ENCODE data around the gene ANKFY1. TPM values are rescaled to one million over a fixed set of nuclear protein-coding genes. Genes with fewer than 3 reads are reported as not detected.
"Not testable (repeated sequence)": the region's sequence is repeated elsewhere in the genome, so short reads cannot be mapped to it uniquely, and the experiment has no call there.

The ANKFY1 gene
- total RNA-seq, 1 experiment from 2014 or later = 15.3 TPM

GRCh38 chr17:4215882-4216570 lies 47.8 kb downstream of the ANKFY1 start:
- no peak for DNase-seq (ENCODE audit: low read depth)

GRCh38 chr17:4214157-4214556 lies 49.6 kb downstream of the ANKFY1 start:
- no peak for DNase-seq (ENCODE audit: low read depth)

- DNase-seq (ENCODE audit: low read depth) = no peak
Measured at GRCh38 chr17:4209611-4210010, 54.2 kb downstream of the ANKFY1 start.

- no peak for DNase-seq (ENCODE audit: low read depth)
Measured at GRCh38 chr17:4208238-4208637, 55.5 kb downstream of the ANKFY1 start.

GRCh38 chr17:4206962-4207361 lies 56.8 kb downstream of the ANKFY1 start:
- peak; percentile 36 for DNase-seq (ENCODE audit: low read depth)

DNA sequence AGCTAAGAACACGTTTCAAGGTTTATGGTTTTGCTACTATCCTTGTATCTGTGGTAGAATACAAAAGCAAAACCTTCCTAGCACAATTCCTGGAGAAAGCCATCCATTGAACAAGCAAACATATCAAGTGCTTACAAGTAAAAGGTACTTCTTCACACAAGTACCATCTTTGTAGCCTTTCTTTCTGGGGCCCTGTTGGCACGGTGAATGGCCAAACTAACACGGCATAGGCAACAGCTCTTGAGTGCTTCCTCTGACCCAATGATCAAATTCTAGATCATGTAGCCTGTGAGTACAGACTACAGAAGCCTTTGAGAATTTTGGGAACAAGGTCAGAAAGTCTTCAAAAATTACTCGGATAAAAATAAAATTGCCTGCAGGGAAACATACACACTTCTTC lies 57.9 kb downstream of the ANKFY1 start:
- no peak for DNase-seq (ENCODE audit: low read depth)

- no peak for DNase-seq (ENCODE audit: low read depth)
Measured at GRCh38 chr17:4204710-4205173, 59.0 kb downstream of the ANKFY1 start.

DNA sequence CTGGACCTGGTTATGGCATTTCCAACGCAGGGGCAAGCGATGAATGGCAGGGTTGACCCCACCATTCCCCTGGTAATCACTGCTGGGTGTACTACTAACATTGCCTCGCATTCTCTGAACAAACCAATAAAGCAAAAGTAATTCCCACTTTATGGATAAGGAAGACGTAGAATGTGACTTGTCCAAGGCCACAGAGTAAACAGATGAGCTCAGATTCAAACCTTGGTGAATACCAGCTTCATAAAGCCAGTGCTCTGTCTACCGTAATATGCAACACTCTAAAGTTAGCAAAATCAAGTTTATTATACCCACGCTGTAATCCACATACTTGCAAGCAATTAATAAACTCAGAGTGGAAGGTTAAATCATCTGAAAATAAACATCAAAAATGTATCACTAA lies 59.6 kb downstream of the ANKFY1 start:
- no peak for DNase-seq (ENCODE audit: low read depth)

DNA sequence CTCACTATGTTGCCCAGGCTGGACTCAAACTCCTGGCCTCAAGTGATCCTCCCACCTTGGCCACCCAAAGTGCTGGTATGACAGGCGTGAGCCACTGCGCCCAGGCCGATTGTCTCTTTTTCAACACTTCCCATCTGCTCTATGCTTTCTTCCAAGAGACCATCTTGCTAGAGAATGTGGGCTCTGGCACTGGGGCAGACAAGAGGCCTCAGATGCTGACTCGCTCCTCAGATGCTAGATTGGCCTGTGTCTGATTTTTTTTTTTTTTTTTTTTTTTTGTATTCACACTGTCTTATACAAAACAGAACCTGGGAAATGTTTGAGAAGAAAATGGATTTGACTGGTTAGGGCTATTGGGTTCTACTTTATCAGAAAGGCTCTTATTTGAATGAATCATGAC lies 62.6 kb downstream of the ANKFY1 start:
- DNase-seq (ENCODE audit: low read depth) = no peak

DNA sequence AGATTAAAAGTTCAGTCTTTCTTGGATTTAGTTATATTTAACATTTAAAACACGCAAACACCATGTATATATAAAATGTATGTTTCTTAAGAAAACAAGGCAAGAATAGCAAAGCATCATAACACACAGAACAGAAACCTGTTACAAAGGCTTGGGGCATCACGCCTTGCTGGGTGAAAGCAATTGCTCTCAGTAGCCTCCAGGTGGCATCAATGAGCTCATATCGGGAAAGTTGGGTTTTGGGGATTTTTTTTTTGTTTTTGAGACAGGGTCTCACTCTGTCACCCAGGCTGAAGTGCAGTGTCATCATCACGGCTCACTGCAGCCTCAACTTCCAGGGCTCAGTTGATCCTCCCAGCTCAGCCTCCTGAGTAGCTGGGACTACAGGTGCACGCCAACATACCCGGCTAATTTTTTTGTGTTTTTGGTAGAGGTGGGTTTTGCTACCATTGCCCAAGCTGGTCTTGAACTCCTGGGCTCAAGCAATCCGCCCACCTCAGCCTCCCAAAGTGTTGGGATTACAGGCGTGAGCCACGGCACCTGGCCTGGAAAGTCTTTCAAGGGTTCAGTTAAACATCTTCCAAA lies 63.9 kb downstream of the ANKFY1 start:
- DNase-seq (ENCODE audit: low read depth) = peak; percentile 24

GRCh38 chr17:4198995-4199394 lies 64.8 kb downstream of the ANKFY1 start:
- no peak for DNase-seq (ENCODE audit: low read depth)

DNA sequence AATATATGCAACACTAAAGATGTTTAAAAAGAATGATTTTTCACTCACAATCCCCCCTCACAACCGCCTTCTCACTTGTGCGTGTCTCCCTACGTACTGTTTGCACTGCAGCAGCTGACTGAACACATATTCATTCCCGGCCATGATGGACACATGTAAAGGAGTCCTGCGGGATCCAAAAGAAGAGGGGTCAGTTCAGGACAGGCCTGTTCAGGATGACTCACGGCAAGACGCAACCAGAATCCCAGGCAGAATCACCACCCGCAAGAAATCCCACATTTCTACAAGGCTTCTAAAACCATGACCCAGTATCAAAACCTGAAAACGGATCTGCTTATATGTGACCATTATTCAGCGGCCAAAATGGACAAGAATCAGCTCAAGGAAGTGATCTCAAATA lies 68.5 kb downstream of the ANKFY1 start:
- peak; percentile 42 for DNase-seq (ENCODE audit: low read depth)

DNA sequence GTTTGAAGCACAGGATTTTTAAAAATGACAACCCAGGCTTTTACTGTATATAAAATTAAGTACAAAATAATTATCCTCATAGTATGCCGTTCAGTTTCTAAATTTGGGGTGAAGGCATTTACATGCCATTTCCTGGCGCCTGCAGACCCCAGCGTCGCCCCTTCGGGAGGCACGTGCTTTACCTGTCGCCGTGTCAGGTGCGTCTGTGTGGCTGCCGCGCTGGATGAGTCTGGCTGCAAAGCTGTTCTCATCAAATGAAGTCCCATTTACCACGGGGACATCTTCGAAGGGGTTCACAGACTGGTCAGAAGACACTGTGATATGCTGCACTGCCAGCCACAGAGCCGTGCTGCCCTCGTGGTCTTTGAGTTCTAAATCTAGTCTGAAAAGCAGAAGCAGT lies 69.0 kb downstream of the ANKFY1 start:
- no peak for DNase-seq (ENCODE audit: low read depth)

GRCh38 chr17:4190791-4191190 lies 73.0 kb downstream of the ANKFY1 start:
- not testable (repeated sequence) for DNase-seq (ENCODE audit: low read depth)

DNA sequence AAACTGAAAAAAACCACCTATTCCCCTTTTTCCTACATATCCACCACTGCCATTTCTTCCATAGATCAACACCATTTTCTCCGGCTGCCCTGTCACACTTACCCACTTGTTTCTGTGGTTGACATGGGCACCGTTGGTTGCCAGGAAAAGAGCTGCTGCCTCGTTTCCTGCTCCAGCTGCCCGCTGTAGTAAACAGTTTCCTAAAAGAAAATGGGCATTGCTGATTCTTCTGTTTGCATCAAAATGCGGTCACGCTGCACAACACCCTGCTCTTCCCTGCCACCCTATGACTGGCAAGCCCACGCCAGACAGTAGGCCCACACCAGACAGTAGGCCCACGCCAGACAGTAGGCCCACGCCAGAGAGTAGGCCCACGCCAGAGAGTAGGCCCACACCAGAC lies 74.5 kb downstream of the ANKFY1 start:
- no peak for DNase-seq (ENCODE audit: low read depth)

DNA sequence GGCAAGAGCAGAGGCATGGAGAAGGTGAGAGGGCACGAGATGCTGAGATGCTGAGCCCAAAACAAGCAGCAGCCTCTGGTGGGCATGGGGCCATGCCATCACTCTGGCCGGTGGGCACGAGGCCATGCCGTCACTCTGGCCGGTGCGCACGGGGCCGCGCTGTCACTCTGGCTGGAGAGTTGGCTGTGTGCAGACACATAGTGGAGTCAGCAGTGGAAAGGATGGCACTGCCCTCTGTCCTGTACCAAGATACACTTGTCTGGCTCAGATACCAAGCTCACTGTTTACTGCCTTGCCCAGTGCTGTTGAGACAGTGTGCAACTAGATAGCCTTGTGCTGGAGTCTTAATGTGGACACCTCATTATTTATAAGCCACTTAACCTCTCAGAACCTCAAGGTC lies 75.7 kb downstream of the ANKFY1 start:
- DNase-seq (ENCODE audit: low read depth) = no peak

DNA sequence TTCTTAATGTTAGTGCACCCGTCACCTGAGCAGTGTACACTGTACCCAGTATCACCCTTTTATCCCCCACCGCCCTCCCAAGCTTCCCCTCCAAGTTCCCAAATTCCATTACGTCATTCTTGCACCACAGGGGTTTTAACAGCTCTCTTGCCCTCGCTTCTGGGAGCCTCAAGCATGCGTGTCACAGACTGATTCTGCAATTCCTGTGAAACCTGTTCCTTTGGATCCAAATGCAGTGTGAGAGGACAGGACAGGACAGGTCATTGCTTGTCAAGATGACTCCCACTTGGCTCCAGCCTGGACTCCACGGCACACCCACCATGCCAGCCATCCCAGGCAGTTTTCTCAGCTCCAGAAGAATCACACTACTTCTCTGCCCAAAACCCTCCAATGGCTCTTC lies 76.7 kb downstream of the ANKFY1 start:
- no peak for DNase-seq (ENCODE audit: low read depth)

DNA sequence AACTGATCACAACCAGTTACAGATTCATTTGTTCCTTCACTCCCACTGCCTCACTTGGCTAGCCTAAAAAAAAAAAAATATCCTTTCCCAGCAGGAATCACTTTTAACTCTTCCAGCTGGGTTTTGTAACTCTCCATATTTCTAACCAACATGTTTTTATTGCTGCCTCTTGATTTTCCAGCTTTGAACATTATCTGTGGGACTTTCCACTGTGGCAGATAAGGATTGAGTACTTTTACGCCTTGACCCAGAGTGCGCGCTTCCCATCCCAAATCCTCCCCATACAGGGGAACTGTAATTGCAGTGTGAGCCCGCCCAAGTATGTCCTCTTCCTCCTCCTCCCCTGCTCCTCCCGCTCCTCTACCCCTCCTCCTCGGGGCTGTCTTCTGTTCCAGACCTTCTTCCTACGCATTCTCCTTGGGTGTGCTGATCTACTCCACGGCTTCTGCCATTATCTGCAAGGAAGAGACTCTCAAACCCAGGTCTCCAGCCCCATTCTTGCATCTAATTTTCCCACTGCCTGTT lies 77.4 kb downstream of the ANKFY1 start:
- DNase-seq (ENCODE audit: low read depth) = no peak

DNA sequence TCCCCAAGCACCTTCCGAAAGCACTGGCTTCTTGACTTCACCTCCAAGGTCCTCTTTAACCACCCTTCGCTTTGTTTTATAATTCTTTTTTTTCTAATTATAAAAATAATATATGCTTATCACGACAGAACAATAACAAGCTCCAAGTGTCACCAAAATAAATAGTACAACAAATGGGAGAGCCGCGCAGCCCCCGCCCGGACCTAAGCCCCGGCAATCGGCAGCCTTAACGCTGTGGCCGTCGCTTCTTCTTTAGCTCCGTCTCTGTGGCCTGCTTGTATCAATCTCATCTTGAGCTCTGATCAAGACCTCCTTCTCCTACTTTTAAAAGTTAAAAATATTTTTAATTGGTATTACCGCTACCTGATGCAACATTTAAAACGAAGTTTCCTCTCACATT lies 78.1 kb downstream of the ANKFY1 start:
- DNase-seq (ENCODE audit: low read depth) = no peak

DNA sequence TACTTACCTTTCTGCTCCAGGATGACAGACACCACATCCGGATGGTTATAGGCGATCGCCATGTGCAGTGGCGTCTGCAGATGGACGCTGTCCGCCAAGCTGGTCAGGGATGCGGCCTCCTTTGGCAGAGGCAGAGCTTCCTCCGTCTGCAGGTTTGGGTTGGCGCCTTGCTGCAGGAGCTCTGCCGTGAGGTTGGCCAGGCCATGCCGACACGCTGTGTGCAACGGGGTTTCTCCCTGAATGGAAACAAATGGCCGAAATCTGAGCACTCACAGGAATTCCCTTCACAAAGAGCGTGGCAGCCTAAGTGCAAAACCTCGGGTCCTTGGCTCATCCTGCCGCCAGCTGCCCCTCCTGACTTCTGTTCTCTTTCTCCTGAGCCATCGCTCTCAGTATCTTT lies 79.0 kb downstream of the ANKFY1 start:
- no peak for DNase-seq (ENCODE audit: low read depth)

DNA sequence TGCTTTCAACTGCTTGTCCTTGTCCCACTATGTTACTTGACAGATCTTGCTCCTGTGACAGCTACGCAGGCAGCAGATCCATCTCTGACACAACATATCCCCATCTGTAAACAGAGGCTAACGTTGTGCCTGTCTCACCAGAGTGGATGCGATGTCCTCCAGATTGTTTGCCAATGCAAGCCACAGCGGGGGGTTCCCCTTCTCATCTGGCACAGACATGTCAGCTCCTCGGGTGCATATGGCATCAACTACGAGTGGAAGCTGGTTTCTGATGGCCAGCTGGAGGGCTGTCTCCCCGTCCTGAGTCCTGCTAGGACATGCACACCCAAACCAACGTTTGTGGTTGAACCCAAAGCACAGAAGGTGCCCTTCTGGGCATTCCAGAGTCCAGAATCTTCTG lies 81.7 kb downstream of the ANKFY1 start:
- no peak for DNase-seq (ENCODE audit: low read depth)

DNA sequence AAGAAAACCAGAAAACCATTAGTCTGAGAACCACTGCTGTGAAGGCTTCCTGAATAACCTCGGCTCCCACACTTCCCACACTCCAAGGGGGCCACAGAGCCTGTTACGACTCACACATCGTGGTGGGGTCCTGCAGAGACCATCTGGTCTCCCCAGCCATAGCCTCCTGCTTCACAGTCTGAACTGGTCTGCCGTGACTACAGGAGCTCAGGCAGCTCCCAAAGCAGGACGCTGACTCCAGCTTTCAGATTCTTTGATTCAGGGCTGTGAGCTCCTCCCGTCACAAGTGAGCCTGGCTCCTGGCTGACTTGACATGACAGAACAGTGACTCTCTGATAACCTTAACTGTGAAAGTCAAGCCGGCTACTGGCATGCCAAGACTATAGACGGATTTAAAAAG lies 83.0 kb downstream of the ANKFY1 start:
- no peak for DNase-seq (ENCODE audit: low read depth)

GRCh38 chr17:4179071-4179470 lies 84.7 kb downstream of the ANKFY1 start:
- peak; percentile 13 for DNase-seq (ENCODE audit: low read depth)

- no peak for DNase-seq (ENCODE audit: low read depth)
Measured at GRCh38 chr17:4178651-4179050, 85.1 kb downstream of the ANKFY1 start.
